SK-N-SH (cell line): ENCODE data around the gene TBC1D8. TPM values are rescaled to one million over a fixed set of nuclear protein-coding genes. Genes with fewer than 3 reads are reported as not detected.

Source experiments
- CTCF ChIA-PET: fragments of 300-600, 350-600 bp; formaldehyde crosslinking; extraction: SDS; loops from one replicate; lab custom pipeline; 2021; lab: Yijun Ruan, JAX
- POLR2A ChIA-PET: fragments of 350-600 bp; sonication (Branson Sonifier 250); formaldehyde crosslinking; extraction: SDS; loops from one replicate; lab custom pipeline; 2020; ENCODE audit warnings: antibody characterized with exemption, inconsistent platforms; lab: Yijun Ruan, JAX
- DNase-seq: peaks from one replicate; pipeline ENCODE4 v3.0.0; 2012
- H2AFZ ChIP-seq: fragments of 200-600 bp; sonication (generic); 2 replicates; pipeline ENCODE4 v1.8.1; 2016; ENCODE audit warnings: antibody characterized with exemption, mild to moderate bottlenecking, low read depth
- H3F3A ChIP-seq: fragments of 200-600 bp; sonication (generic); replicated peaks from 2 replicates; pipeline ENCODE3; 2016; ENCODE audit warnings: antibody characterized with exemption, mild to moderate bottlenecking; ENCODE audit not compliant: insufficient read depth
- H3K27ac ChIP-seq, 2 experiments: fragments of 200-500 bp in 1 of 2; fragments of 200-600 bp in 1 of 2; sonication (Bioruptor generic) in 1 of 2; sonication (generic), shearing (Covaris generic) in 1 of 2; 2 replicates each; pipeline versions ENCODE4 v1.5.1 to v1.6.1; 2014 to 2016; ENCODE audit warnings: low read depth in 2 of 2, inconsistent platforms in 1 of 2, low read length in 1 of 2, mild to moderate bottlenecking in 1 of 2, mixed read lengths in 1 of 2
- H3K27me3 ChIP-seq: fragments of 200-600 bp; sonication (generic), shearing (Covaris generic); 2 replicates; pipeline ENCODE4 v1.6.1; 2016; ENCODE audit warnings: mixed run types; ENCODE audit not compliant: insufficient read depth
- H3K36me3 ChIP-seq, 2 experiments: fragments of 200-500 bp in 1 of 2; fragments of 200-600 bp in 1 of 2; sonication (Bioruptor generic) in 1 of 2; sonication (generic) in 1 of 2; replicated peaks in 1 of 2; 2 replicates each; pipeline versions ENCODE3 to v1.5.1; 2014 to 2016; ENCODE audit warnings: low read length in 1 of 2, mild to moderate bottlenecking in 1 of 2; ENCODE audit not compliant: insufficient read depth in 2 of 2, control insufficient read depth in 1 of 2
- H3K4me1 ChIP-seq, 2 experiments: fragments of 200-500 bp in 1 of 2; fragments of 200-600 bp in 1 of 2; sonication (Bioruptor generic) in 1 of 2; sonication (generic), shearing (Covaris generic) in 1 of 2; 2 replicates each; pipeline versions ENCODE4 v1.5.1 to v1.6.1; 2014 to 2016; ENCODE audit warnings: low read depth in 1 of 2, low read length in 1 of 2, mixed run types in 1 of 2; ENCODE audit not compliant: insufficient read depth in 2 of 2, control insufficient read depth in 1 of 2
- H3K4me2 ChIP-seq: fragments of 200-600 bp; sonication (generic), shearing (Covaris generic); 2 replicates; pipeline ENCODE4 v1.6.1; 2017; ENCODE audit warnings: mixed run types
- H3K4me3 ChIP-seq, 2 experiments: fragments of 200-500 bp in 1 of 2; fragments of 200-600 bp in 1 of 2; sonication (Bioruptor generic) in 1 of 2; sonication (generic), shearing (Covaris generic) in 1 of 2; 2 replicates each; pipeline versions ENCODE4 v1.5.1 to v1.8.1; 2014 to 2016; ENCODE audit warnings: low read depth in 2 of 2, inconsistent platforms in 1 of 2, low read length in 1 of 2, mild to moderate bottlenecking in 1 of 2, mixed read lengths in 1 of 2, moderate library complexity in 1 of 2
- H3K79me2 ChIP-seq: fragments of 200-600 bp; sonication (generic); 2 replicates; pipeline ENCODE4 v1.8.1; 2017; ENCODE audit warnings: mild to moderate bottlenecking; ENCODE audit not compliant: insufficient read depth
- H3K9ac ChIP-seq: fragments of 200-600 bp; sonication (generic); 2 replicates; pipeline ENCODE4 v1.6.1; 2017; ENCODE audit warnings: mixed run types
- H3K9me2 ChIP-seq: fragments of 200-600 bp; sonication (generic); 2 replicates; pipeline ENCODE4 v1.6.1; 2017; ENCODE audit warnings: mixed run types
- H3K9me3 ChIP-seq: fragments of 200-600 bp; sonication (generic); 2 replicates; pipeline ENCODE4 v1.6.1; 2017; ENCODE audit warnings: mixed run types, mild to moderate bottlenecking, moderate library complexity
- H4K20me1 ChIP-seq: fragments of 200-600 bp; sonication (generic); 2 replicates; pipeline ENCODE4 v1.6.1; 2017; ENCODE audit warnings: mild to moderate bottlenecking, mixed run types; ENCODE audit not compliant: insufficient read depth
- CHD2 ChIP-seq: fragments of 150-350 bp; IDR thresholded peaks from 2 replicates; pipeline ENCODE4 v1.6.1; 2018; ENCODE audit warnings: low read length; ENCODE audit not compliant: partially characterized antibody
- ELF1 ChIP-seq: IDR thresholded peaks from 2 replicates; pipeline ENCODE4 v1.4.0; 2012
- FOSL2 ChIP-seq: IDR thresholded peaks from 2 replicates; pipeline ENCODE4 v1.4.0; 2012; ENCODE audit warnings: low read depth, mild to moderate bottlenecking, moderate library complexity, borderline replicate concordance
- FOXM1 ChIP-seq: IDR thresholded peaks from 2 replicates; pipeline ENCODE4 v1.4.0; 2012; ENCODE audit warnings: low read depth, mild to moderate bottlenecking
- GABPA ChIP-seq: IDR thresholded peaks from 2 replicates; pipeline ENCODE4 v1.4.0; 2012; ENCODE audit warnings: low read depth, mild to moderate bottlenecking
- IRF3 ChIP-seq: fragments of 150-350 bp; IDR thresholded peaks from 2 replicates; pipeline ENCODE4 v1.6.1; 2016; ENCODE audit warnings: mild to moderate bottlenecking, low read depth, low read length
- MAX ChIP-seq: IDR thresholded peaks from 2 replicates; pipeline ENCODE4 v1.4.0; 2012; ENCODE audit warnings: low read depth
- MEF2A ChIP-seq: IDR thresholded peaks from 2 replicates; pipeline ENCODE4 v1.4.0; 2012; ENCODE audit warnings: low read depth, borderline replicate concordance
- NRF1 ChIP-seq: IDR thresholded peaks from 2 replicates; pipeline ENCODE4 v1.6.1; 2012; ENCODE audit warnings: low read depth, mild to moderate bottlenecking, low read length
- PBX3 ChIP-seq: IDR thresholded peaks from 2 replicates; pipeline ENCODE4; 2012
- RXRA ChIP-seq: IDR thresholded peaks from 2 replicates; pipeline ENCODE4 v1.4.0; 2012; ENCODE audit warnings: low read depth, mild to moderate bottlenecking, borderline replicate concordance
- SIN3A ChIP-seq: IDR thresholded peaks from 2 replicates; pipeline ENCODE4 v1.6.1; 2012; ENCODE audit warnings: low read depth, mild to moderate bottlenecking, low read length, moderate library complexity, borderline replicate concordance
- SMC3 ChIP-seq: IDR thresholded peaks from 2 replicates; pipeline ENCODE4 v1.6.1; 2012; ENCODE audit warnings: low read depth, low read length, improper control_type of control experiment
- TAF1 ChIP-seq: IDR thresholded peaks from 2 replicates; pipeline ENCODE4 v1.6.1; 2012; ENCODE audit warnings: low read depth, mild to moderate bottlenecking, low read length, moderate library complexity, borderline replicate concordance
- TEAD4 ChIP-seq: IDR thresholded peaks from 2 replicates; pipeline ENCODE4 v1.4.0; 2012; ENCODE audit warnings: mild to moderate bottlenecking, borderline replicate concordance; ENCODE audit not compliant: insufficient read depth
- WGBS: methylation state at CpG from one replicate; pipeline ENCODE4 v1.1.6; 2017; ENCODE audit warnings: low lambda C conversion rate; 5-methylcytosine and 5-hydroxymethylcytosine counted together
- polyA plus RNA-seq, 3 experiments: library from polyadenylated mRNA; depleted of rRNA; stranded (reverse); fragments of >200 nt; gene quantifications; 2 replicates each; pipeline ENCODE4 v1.2.3, GENCODE V29; 2012

TBC1D8 gene
- polyA plus RNA-seq, 1 of the 3 experiments (the other 2 are of a cell fraction) = 5.3 TPM

GRCh38 chr2:101026253-101026701, 124.9 kb downstream of the TBC1D8 start (continued):
- TF ChIP-seq MAX = no peak
- TF ChIP-seq GABPA = no peak

DNA sequence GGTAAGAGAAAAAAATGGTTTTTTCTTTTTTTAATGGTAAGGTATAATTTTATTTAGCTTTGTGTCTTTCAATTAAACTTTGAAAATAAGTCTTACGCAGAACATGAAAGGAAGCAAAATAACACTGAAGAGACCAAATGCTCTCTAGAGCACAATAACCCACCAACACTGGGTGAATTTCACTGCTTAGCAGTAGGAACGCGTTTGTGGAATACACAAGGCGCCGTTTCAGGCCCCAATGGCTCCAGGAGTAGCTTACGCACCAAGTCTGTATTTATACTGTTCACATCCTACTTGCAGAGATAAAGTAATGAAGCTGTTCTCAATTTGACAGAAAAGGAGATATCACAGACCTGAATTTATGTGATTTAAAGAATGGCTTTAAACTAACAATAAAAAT, 125.6 kb downstream of the TBC1D8 start:
- Histone ChIP-seq H3K36me3 (peaks cover 1 to 13% of the 10 kb centered on the region in 2 experiments), H3K9me3 (no peaks in the 10 kb centered on the region), H3K9me2 (no peaks in the 10 kb centered on the region), H2AFZ (no peak overlapping the region), H3K9ac (no peak overlapping the region), H3K4me1 (no peaks in the 10 kb centered on the region; a peak in 1 of 4 replicates), H3K27me3 (no peaks in the 10 kb centered on the region), H3K4me2 (no peak overlapping the region), H4K20me1 (no peaks in the 10 kb centered on the region), H3K79me2 (no peaks in the 10 kb centered on the region), H3K4me3 (no peak overlapping the region), H3F3A (no peaks in the 10 kb centered on the region), H3K27ac (no peak overlapping the region)
- 98% methylated on average over 6 of the region's 6 CpGs for WGBS
- no peak for TF ChIP-seq MEF2A
- TF ChIP-seq TEAD4 = no peak
- TF ChIP-seq IRF3 = no peak
- no peak for TF ChIP-seq RXRA
- TF ChIP-seq FOSL2 = no peak
- no peak for TF ChIP-seq CHD2
- TF ChIP-seq GABPA = no peak
- no peak for TF ChIP-seq FOXM1
- TF ChIP-seq TAF1 = no peak
- no peak for TF ChIP-seq SIN3A
- no peak for TF ChIP-seq SMC3
- TF ChIP-seq ELF1 = no peak
- ChIA-PET CTCF (interaction anchor here (0.8 to 3.9 kb wide), 8 partner anchors 10 to 180 kb away, joined by 3 to 11 read pairs (median 4); no protein-coding TSS in a partner anchor), POLR2A (no interaction called here)
- DNase-seq = no peak

DNA sequence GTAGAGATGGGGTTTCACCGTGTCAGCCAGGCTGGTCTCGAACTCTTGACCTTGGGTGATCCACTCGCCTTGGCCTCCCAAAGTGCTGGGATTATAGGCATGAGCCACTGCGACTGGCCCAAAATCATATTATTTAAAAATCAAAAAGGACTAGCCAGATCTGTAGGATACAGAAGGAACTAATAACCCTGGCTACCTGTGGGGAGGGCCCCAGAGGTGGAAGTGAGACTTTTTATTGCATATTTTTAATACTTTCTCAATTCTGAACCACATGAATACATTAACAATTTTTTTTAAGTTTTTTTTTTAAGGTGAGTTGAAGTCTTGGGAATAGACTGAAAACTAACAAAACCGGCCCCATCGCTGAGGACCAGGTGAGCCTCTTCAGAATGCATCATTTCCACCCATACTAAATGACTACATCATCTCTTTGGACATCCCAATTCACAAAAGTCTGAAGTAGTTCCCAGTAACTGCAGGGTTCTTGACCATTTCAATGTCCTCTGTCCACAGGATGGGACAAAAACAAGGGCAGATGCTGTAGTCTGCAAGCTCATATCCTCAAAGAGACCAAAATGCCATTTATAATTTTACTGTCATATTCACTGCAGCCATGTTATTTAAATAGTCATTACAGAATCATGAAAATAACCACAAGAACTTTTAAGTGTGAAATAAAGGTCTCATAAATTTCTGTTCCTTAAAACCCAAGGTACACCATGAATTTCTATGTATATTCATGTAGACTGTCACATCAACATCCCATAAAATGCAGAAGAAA, 127.7 kb downstream of the TBC1D8 start:
- no peak for DNase-seq
- Histone ChIP-seq H3K9ac (no peak overlapping the region), H3K27ac (no peak overlapping the region), H3F3A (no peaks in the 10 kb centered on the region), H2AFZ (no peak overlapping the region), H3K79me2 (no peaks in the 10 kb centered on the region), H3K27me3 (no peaks in the 10 kb centered on the region), H3K4me1 (peaks cover 0 to 2% of the 10 kb centered on the region in 2 experiments; a peak in 1 of 4 replicates), H3K36me3 (peaks cover 13 to 24% of the 10 kb centered on the region in 2 experiments), H3K9me3 (no peaks in the 10 kb centered on the region), H4K20me1 (no peaks in the 10 kb centered on the region), H3K4me3 (no peak overlapping the region), H3K4me2 (no peak overlapping the region), H3K9me2 (no peaks in the 10 kb centered on the region)
- ChIA-PET POLR2A (no interaction called here), CTCF (interaction anchor here (1.3 to 1.7 kb wide), 3 partner anchors 165 to 364 kb away, joined by 3 to 4 read pairs (median 4); partner anchors contain the start of gene CREG2)
- TF ChIP-seq PBX3 (no peak), IRF3 (no peak), NRF1 (no peak)
- 98% methylated on average over 6 of the region's 6 CpGs for WGBS
